T-cell (primary cell): Measurements from ENCODE around the gene TMX3. TPM values are rescaled to one million over a fixed set of nuclear protein-coding genes. Genes with fewer than 3 reads are reported as not detected.
A peak's percentile ranks its signal among the peaks of the same experiment; 100 is the strongest.

Source experiments
- ATAC-seq, 4 experiments: fragments of 200-7000 bp in 3 of 4; fragments of 150-1000 bp in 1 of 4; cut with Tn5 transposase; replicated peaks in 1 of 4; 1 replicate in 3 of 4; 2 replicates in 1 of 4; pipeline ENCODE4 v1.10.0; 2021; ENCODE audit warnings: moderate library complexity in 3 of 4, mild to moderate bottlenecking in 2 of 4, moderate number of reproducible peaks in 1 of 4
- CTCF ChIA-PET, 2 donors: fragments of 300-600 bp; sonication (Branson Sonifier 250); formaldehyde crosslinking; loops; one replicate each; lab custom pipeline; 2022; ENCODE audit warnings: antibody characterized with exemption in 2 of 2; lab: Charles Lee
- POLR2A ChIA-PET, 2 donors: fragments of 300-600 bp; sonication (Branson Sonifier 250); formaldehyde crosslinking; loops; one replicate each; lab custom pipeline; 2022; ENCODE audit warnings: antibody characterized with exemption in 2 of 2; lab: Charles Lee
- DNase-seq, 35 experiments: peaks; one replicate each; pipeline versions ENCODE4 v3.0.0 to v3.0.0-alpha.2; 2013 to 2023
- H3K27ac ChIP-seq: one replicate; pipeline ENCODE4 v1.5.1; 2013; ENCODE audit warnings: low read length
- H3K27me3 ChIP-seq, 2 experiments: replicated peaks in 1 of 2; 1 replicate in 1 of 2; 2 replicates in 1 of 2; pipeline versions ENCODE4 v1.6.1 to v1.7.0; 2013; ENCODE audit warnings: low read length in 1 of 2, mixed read lengths in 1 of 2; ENCODE audit not compliant: control insufficient read depth in 2 of 2, insufficient read depth in 2 of 2; ENCODE audit errors: extremely low read depth in 1 of 2
- H3K36me3 ChIP-seq, 2 donors: 1 replicate in 1 of 2; 2 replicates in 1 of 2; pipeline versions ENCODE4 v1.6.1 to v1.7.0; 2013; ENCODE audit warnings: low read length in 1 of 2; ENCODE audit not compliant: control insufficient read depth in 2 of 2, insufficient read depth in 1 of 2; ENCODE audit errors: extremely low read depth in 1 of 2
- H3K4me1 ChIP-seq, 2 experiments: 1 replicate in 1 of 2; 2 replicates in 1 of 2; pipeline versions ENCODE4 v1.6.1 to v1.7.0; 2013; ENCODE audit warnings: low read length in 2 of 2, mixed read lengths in 1 of 2; ENCODE audit not compliant: insufficient read depth in 2 of 2, control insufficient read depth in 1 of 2; ENCODE audit errors: extremely low read depth in 1 of 2
- H3K4me3 ChIP-seq, 2 donors: 1 replicate in 1 of 2; 2 replicates in 1 of 2; pipeline versions ENCODE4 v1.5.1 to v1.7.0; 2013; ENCODE audit warnings: mild to moderate bottlenecking in 2 of 2, low read length in 1 of 2, moderate library complexity in 1 of 2; ENCODE audit not compliant: control insufficient read depth in 1 of 2; ENCODE audit errors: extremely low read depth in 1 of 2
- H3K9me3 ChIP-seq: 2 replicates; pipeline ENCODE4 v1.7.0; 2013
- H3K27ac Mint-ChIP-seq, 2 donors: one replicate each; pipeline ENCODE4 v1.8.0; 2020 to 2021; ENCODE audit warnings: mild to moderate bottlenecking in 2 of 2, mixed read lengths in 2 of 2
- H3K27me3 Mint-ChIP-seq, 2 donors: one replicate each; pipeline ENCODE4 v1.8.0; 2021 to 2022; ENCODE audit warnings: mixed read lengths in 2 of 2
- H3K36me3 Mint-ChIP-seq: one replicate; pipeline ENCODE4 v1.8.0; 2021; ENCODE audit warnings: mixed read lengths
- H3K4me1 Mint-ChIP-seq, 3 donors: one replicate each; pipeline ENCODE4 v1.8.0; 2020 to 2022; ENCODE audit warnings: mixed read lengths in 3 of 3, mild to moderate bottlenecking in 1 of 3
- H3K4me3 Mint-ChIP-seq, 3 donors: one replicate each; pipeline ENCODE4 v1.8.0; 2020 to 2022; ENCODE audit warnings: mild to moderate bottlenecking in 3 of 3, mixed read lengths in 3 of 3, moderate library complexity in 3 of 3
- H3K9me3 Mint-ChIP-seq, 3 donors: one replicate each; pipeline ENCODE4 v1.8.0; 2020 to 2022; ENCODE audit warnings: mixed read lengths in 3 of 3
- WGBS: methylation state at CpG from one replicate; pipeline ENCODE4 v1.1.5; 2013; ENCODE audit warnings: missing lambda C conversion rate; ENCODE audit not compliant: insufficient coverage; 5-methylcytosine and 5-hydroxymethylcytosine counted together
- total RNA-seq, 35 experiments: library from RNA in 6 of 35; stranded (reverse) in 6 of 35; fragments of 120-200 nt in 1 of 35; gene quantifications; one replicate each; pipeline versions ENCODE4 v1.2.1 to v1.2.4 and lab custom pipeline; 2013 to 2026

Gene TMX3
- total RNA-seq (10 to 100 TPM; 48.6 to 62.5 (median 52.3) TPM), total RNA-seq (lab: John Stamatoyannopoulos, UW) (41.7 to 141 (median 88.4) reads per million in 29 experiments)
- total RNA-seq (2013): 74.4 TPM

GRCh38 chr18:68714712-68715496 lies at the start of gene TMX3:
TSS of gene TMX3 (minus strand) at chr18:68715108. CDS start at chr18:68714981, 127 bp downstream.
- Mint-ChIP-seq H3K27ac (peak within 1 kb of the TSS; percentile 90 to 97), H3K9me3 (no peaks in the 10 kb centered on the region), H3K4me3 (peak within 1 kb of the TSS; percentile 95 to 99 (median 99)), H3K36me3 (peaks cover 23% of the 10 kb centered on the region), H3K27me3 (no peaks in the 10 kb centered on the region), H3K4me1 (peaks cover 42 to 49% (median 48%) of the 10 kb centered on the region in 3 donors)
- Histone ChIP-seq H3K27ac (peak within 1 kb of the TSS; percentile 58), H3K36me3 (peaks cover 6 to 23% of the 10 kb centered on the region in 2 donors), H3K27me3 (no peaks in the 10 kb centered on the region), H3K9me3 (no peaks in the 10 kb centered on the region), H3K4me1 (peaks cover 18% of the 10 kb centered on the region in 2 experiments), H3K4me3 (peak within 1 kb of the TSS; percentile 77 to 95)
- POLR2A ChIA-PET: interaction anchor here in 1 of 2 donors (0.6 kb wide), 1 partner anchor 64 kb away, joined by 3 read pairs; no protein-coding TSS in a partner anchor
- CTCF ChIA-PET: no interaction called here
- peak; percentile 82 to 96 (median 90) for DNase-seq
- under 1% methylated on average over 58 of the region's 70 CpGs for WGBS
- ATAC-seq: peak; percentile 98 to 99 (median 99)

GRCh38 chr18:68764016-68764415 lies 49.1 kb upstream of the TMX3 start:
- no peak for DNase-seq
- ChIA-PET CTCF (no interaction called here), POLR2A (no interaction called here)
- H3K4me1 Mint-ChIP-seq: no peaks in the 10 kb centered on the region
- Histone ChIP-seq H3K27me3 (no peaks in the 10 kb centered on the region), H3K4me1 (no peaks in the 10 kb centered on the region), H3K4me3 (no peak overlapping the region), H3K27ac (no peak overlapping the region), H3K9me3 (no peaks in the 10 kb centered on the region), H3K36me3 (no peaks in the 10 kb centered on the region)
- H3K27me3 Mint-ChIP-seq: peaks cover 0 to 4% of the 10 kb centered on the region in 2 donors
- no peaks in the 10 kb centered on the region for H3K36me3 Mint-ChIP-seq
- peaks cover 4 to 7% (median 5%) of the 10 kb centered on the region in 3 donors for H3K9me3 Mint-ChIP-seq
- no peak overlapping the region for H3K27ac Mint-ChIP-seq
- no peak overlapping the region for H3K4me3 Mint-ChIP-seq
- ATAC-seq: no peak
- WGBS: 88% methylated on average over 1 of the region's 2 CpGs

GRCh38 chr18:68763083-68763482 lies 48.2 kb upstream of the TMX3 start:
- H3K4me1 ChIP-seq: no peaks in the 10 kb centered on the region
- DNase-seq (no peak), ATAC-seq (no peak)
- H3K4me3 Mint-ChIP-seq: no peak overlapping the region
- peaks cover 10 to 14% (median 12%) of the 10 kb centered on the region in 3 donors for H3K9me3 Mint-ChIP-seq
- no peak overlapping the region for H3K27ac Mint-ChIP-seq
- no peaks in the 10 kb centered on the region for H3K36me3 Mint-ChIP-seq
- no peaks in the 10 kb centered on the region for H3K4me1 Mint-ChIP-seq
- peaks cover 0 to 4% of the 10 kb centered on the region in 2 donors for H3K27me3 Mint-ChIP-seq
- H3K4me3 ChIP-seq: no peak overlapping the region
- no peaks in the 10 kb centered on the region for H3K36me3 ChIP-seq
- no peak overlapping the region for H3K27ac ChIP-seq
- no peaks in the 10 kb centered on the region for H3K9me3 ChIP-seq
- ChIA-PET POLR2A (no interaction called here), CTCF (no interaction called here)
- no CpG with 5 or more reads among the region's 2 CpGs for WGBS
- no peaks in the 10 kb centered on the region for H3K27me3 ChIP-seq

- CTCF ChIA-PET: interaction anchor here in 1 of 2 donors (0.7 kb wide), 1 partner anchor 661 kb away, joined by 3 read pairs; no protein-coding TSS in a partner anchor
- no peak for DNase-seq
- WGBS: no CpG with 5 or more reads among the region's 2 CpGs
Observed at GRCh38 chr18:68759308-68759707, 44.4 kb upstream of the TMX3 start.

GRCh38 chr18:68757126-68757525 lies 42.2 kb upstream of the TMX3 start:
- ChIA-PET CTCF (no interaction called here), POLR2A (no interaction called here)
- no peaks in the 10 kb centered on the region for H3K36me3 ChIP-seq
- H3K4me3 ChIP-seq: no peak overlapping the region
- no peak for ATAC-seq
- H3K9me3 ChIP-seq: no peaks in the 10 kb centered on the region
- H3K36me3 Mint-ChIP-seq: peaks cover 7% of the 10 kb centered on the region
- no peaks in the 10 kb centered on the region for H3K27me3 ChIP-seq
- H3K4me3 Mint-ChIP-seq: no peak overlapping the region
- H3K27me3 Mint-ChIP-seq: no peaks in the 10 kb centered on the region
- H3K27ac ChIP-seq: no peak overlapping the region
- no CpG with 5 or more reads among the region's 1 CpG for WGBS
- no peaks in the 10 kb centered on the region for H3K4me1 Mint-ChIP-seq
- H3K27ac Mint-ChIP-seq: no peak overlapping the region
- DNase-seq: no peak
- no peaks in the 10 kb centered on the region for H3K4me1 ChIP-seq
- H3K9me3 Mint-ChIP-seq: peaks cover 10 to 14% (median 12%) of the 10 kb centered on the region in 3 donors

More at GRCh38 chr18:68759308-68759707, 44.4 kb upstream of the TMX3 start:
- Histone ChIP-seq H3K27ac (no peak overlapping the region), H3K4me3 (no peak overlapping the region), H3K4me1 (no peaks in the 10 kb centered on the region), H3K27me3 (no peaks in the 10 kb centered on the region), H3K9me3 (no peaks in the 10 kb centered on the region), H3K36me3 (no peaks in the 10 kb centered on the region)
- no peak for ATAC-seq
- Mint-ChIP-seq H3K27ac (no peak overlapping the region), H3K27me3 (peaks cover 0 to 4% of the 10 kb centered on the region in 2 donors), H3K9me3 (peaks cover 10 to 14% (median 12%) of the 10 kb centered on the region in 3 donors), H3K4me1 (no peaks in the 10 kb centered on the region), H3K36me3 (peaks cover under 1% of the 10 kb centered on the region), H3K4me3 (no peak overlapping the region)
- POLR2A ChIA-PET: interaction anchor here in 1 of 2 donors (0.6 kb wide), 1 partner anchor 35 kb away, joined by 4 read pairs; no protein-coding TSS in a partner anchor

- Mint-ChIP-seq H3K4me3 (no peak overlapping the region), H3K4me1 (no peaks in the 10 kb centered on the region), H3K27ac (no peak overlapping the region), H3K9me3 (no peaks in the 10 kb centered on the region), H3K27me3 (no peaks in the 10 kb centered on the region), H3K36me3 (no peaks in the 10 kb centered on the region)
- Histone ChIP-seq H3K27me3 (no peaks in the 10 kb centered on the region), H3K36me3 (no peaks in the 10 kb centered on the region), H3K27ac (no peak overlapping the region), H3K4me1 (no peaks in the 10 kb centered on the region), H3K4me3 (no peak overlapping the region), H3K9me3 (no peaks in the 10 kb centered on the region)
- ATAC-seq: no peak
- ChIA-PET POLR2A (no interaction called here), CTCF (no interaction called here)
- no peak for DNase-seq
- no CpG with 5 or more reads among the region's 1 CpG for WGBS
Observed at GRCh38 chr18:68742206-68742605, 27.3 kb upstream of the TMX3 start.
